MM.1S (cell line): Measurements from ENCODE around the gene ZBTB37.

Source experiments
- DNase-seq: peaks from one replicate; pipeline ENCODE4 v3.0.0-alpha.2; 2015
- H2AFZ ChIP-seq: fragments of 300-600 bp; sonication (generic); 2 replicates; pipeline ENCODE4 v1.6.0; 2016; ENCODE audit warnings: antibody characterized with exemption, low read length
- H3F3A ChIP-seq: fragments of 300-600 bp; sonication (generic); 2 replicates; pipeline ENCODE4 v1.6.1; 2016; ENCODE audit warnings: mild to moderate bottlenecking, antibody characterized with exemption, low read length, moderate library complexity, mixed read lengths; ENCODE audit not compliant: insufficient read depth
- H3K27ac ChIP-seq: fragments of 300-600 bp; sonication (generic); 2 replicates; pipeline ENCODE4 v1.5.1; 2016; ENCODE audit warnings: mild to moderate bottlenecking, low read length
- H3K27me3 ChIP-seq: fragments of 300-600 bp; sonication (generic); replicated peaks from 2 replicates; pipeline ENCODE4 v1.6.0; 2016; ENCODE audit warnings: low read length; ENCODE audit not compliant: insufficient read depth
- H3K36me3 ChIP-seq: fragments of 300-600 bp; sonication (generic); replicated peaks from 2 replicates; pipeline ENCODE4 v1.6.1; 2016; ENCODE audit warnings: mild to moderate bottlenecking, low read length, mixed read lengths; ENCODE audit not compliant: insufficient read depth
- H3K4me1 ChIP-seq: fragments of 300-600 bp; sonication (generic); 2 replicates; pipeline ENCODE4 v1.6.1; 2016; ENCODE audit warnings: low read length, mixed read lengths
- H3K4me2 ChIP-seq: fragments of 300-600 bp; sonication (generic); 2 replicates; pipeline ENCODE4 v1.6.0; 2016; ENCODE audit warnings: low read depth, low read length
- H3K4me3 ChIP-seq: fragments of 300-600 bp; sonication (generic); 2 replicates; pipeline ENCODE4 v1.5.1; 2016; ENCODE audit warnings: low read length, mixed read lengths
- H3K79me2 ChIP-seq: fragments of 300-600 bp; sonication (generic); 2 replicates; pipeline ENCODE4 v1.6.1; 2016; ENCODE audit warnings: mixed run types, low read length, mixed read lengths
- H3K9ac ChIP-seq: fragments of 300-600 bp; sonication (generic); 2 replicates; pipeline ENCODE4 v1.6.1; 2016; ENCODE audit warnings: low read length, mixed read lengths
- H3K9me2 ChIP-seq: fragments of 300-600 bp; sonication (generic); replicated peaks from 2 replicates; pipeline ENCODE4 v1.6.1; 2016; ENCODE audit warnings: mild to moderate bottlenecking, low read length, mixed read lengths; ENCODE audit not compliant: insufficient read depth
- H3K9me3 ChIP-seq: fragments of 300-600 bp; sonication (generic); replicated peaks from 2 replicates; pipeline ENCODE4 v1.6.1; 2016; ENCODE audit warnings: mild to moderate bottlenecking, low read length, mixed read lengths; ENCODE audit not compliant: insufficient read depth
- H4K20me1 ChIP-seq: fragments of 300-600 bp; sonication (generic); 2 replicates; pipeline ENCODE4 v1.6.1; 2016; ENCODE audit warnings: mild to moderate bottlenecking, low read length, moderate library complexity, mixed read lengths; ENCODE audit not compliant: insufficient read depth
- CTCF ChIP-seq: fragments of 300-600 bp; sonication (generic); IDR thresholded peaks from 2 replicates; pipeline ENCODE4 v1.5.1; 2016; ENCODE audit warnings: antibody characterized with exemption, low read length, mixed read lengths
- EZH2 ChIP-seq: fragments of 300-600 bp; sonication (generic); optimal IDR thresholded peaks from 2 replicates; pipeline ENCODE3; 2017; ENCODE audit warnings: low read depth, mild to moderate bottlenecking, antibody characterized with exemption, low read length, mixed read lengths
- EZH2phosphoT487 ChIP-seq: fragments of 300-600 bp; sonication (generic); IDR thresholded peaks from 2 replicates; pipeline ENCODE4 v1.6.1; 2018; ENCODE audit warnings: antibody characterized with exemption, low read length

ZBTB37 gene

GRCh38 chr1:173913111-173913510 lies 44.9 kb downstream of the ZBTB37 start:
- Histone ChIP-seq H3K79me2 (no peaks in the 10 kb centered on the region), H3K4me1 (no peaks in the 10 kb centered on the region), H3K4me2 (no peak overlapping the region), H3K27me3 (no peaks in the 10 kb centered on the region), H2AFZ (no peak overlapping the region), H3K9me2 (no peaks in the 10 kb centered on the region), H3K9ac (no peak overlapping the region), H3K9me3 (no peaks in the 10 kb centered on the region), H4K20me1 (no peaks in the 10 kb centered on the region), H3F3A (no peaks in the 10 kb centered on the region), H3K27ac (no peak overlapping the region), H3K36me3 (no peaks in the 10 kb centered on the region), H3K4me3 (no peak overlapping the region)
- DNase-seq: no peak
- TF ChIP-seq EZH2phosphoT487 (no peak), EZH2 (no peak)

DNA sequence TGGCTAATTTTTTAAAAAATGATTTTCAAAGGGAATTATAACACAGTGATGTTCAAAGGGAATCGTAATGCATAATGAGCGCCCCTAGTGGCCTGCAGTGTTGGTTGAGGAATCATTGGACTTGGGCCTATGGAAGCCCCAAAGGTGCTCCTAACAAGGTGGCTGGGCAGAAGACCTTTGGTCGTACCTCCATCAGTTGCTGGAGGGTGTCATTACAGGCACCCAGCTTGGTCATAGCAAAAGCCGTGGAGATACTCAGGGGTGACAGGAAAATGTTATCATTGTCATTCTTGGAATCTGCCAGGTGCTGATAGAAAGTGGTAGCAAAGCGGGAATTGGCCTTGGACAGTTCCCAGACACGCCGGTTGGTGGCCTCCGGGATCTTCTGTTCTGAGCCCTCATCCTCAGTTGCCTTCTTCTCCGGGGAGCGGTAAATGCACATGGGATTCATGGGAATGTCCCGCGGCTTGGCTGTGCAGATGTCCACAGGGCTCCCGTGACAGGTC lies 46.2 kb downstream of the ZBTB37 start:
- Histone ChIP-seq H3K9ac (no peak overlapping the region), H3K4me3 (no peak overlapping the region), H3K27ac (no peak overlapping the region), H3K9me3 (no peaks in the 10 kb centered on the region), H3K9me2 (no peaks in the 10 kb centered on the region), H3K36me3 (no peaks in the 10 kb centered on the region), H3K4me2 (no peak overlapping the region), H3F3A (no peaks in the 10 kb centered on the region), H3K4me1 (no peaks in the 10 kb centered on the region), H4K20me1 (no peaks in the 10 kb centered on the region), H2AFZ (no peak overlapping the region), H3K79me2 (no peaks in the 10 kb centered on the region), H3K27me3 (no peaks in the 10 kb centered on the region)
- peak; percentile 70 for DNase-seq
- TF ChIP-seq EZH2phosphoT487 (no peak), CTCF (peak; percentile 81)

- no peak for DNase-seq
- no peaks in the 10 kb centered on the region for H3K9me3 ChIP-seq
- no peak overlapping the region for H3K4me2 ChIP-seq
Measured at GRCh38 chr1:173915596-173915995, 47.4 kb downstream of the ZBTB37 start.

More at GRCh38 chr1:173915596-173915995, 47.4 kb downstream of the ZBTB37 start:
- H3K9me2 ChIP-seq: no peaks in the 10 kb centered on the region
- no peaks in the 10 kb centered on the region for H3K27me3 ChIP-seq
- no peaks in the 10 kb centered on the region for H3K79me2 ChIP-seq
- no peak overlapping the region for H3K27ac ChIP-seq
- H3F3A ChIP-seq: no peaks in the 10 kb centered on the region
- H3K4me3 ChIP-seq: no peak overlapping the region
- no peak overlapping the region for H2AFZ ChIP-seq
- H3K9ac ChIP-seq: no peak overlapping the region
- TF ChIP-seq CTCF (no peak), EZH2phosphoT487 (no peak), EZH2 (no peak)
- H3K4me1 ChIP-seq: no peaks in the 10 kb centered on the region
- no peaks in the 10 kb centered on the region for H4K20me1 ChIP-seq
- H3K36me3 ChIP-seq: no peaks in the 10 kb centered on the region
